HAP-1 (cell line): ENCODE measurements around the gene OSBP.

Source experiments
- DNase-seq, 2 experiments: peaks; one replicate each; pipeline ENCODE4 v3.0.0-alpha.2; 2016 to 2020; ENCODE audit warnings: low spot score in 2 of 2
- H3K27me3 ChIP-seq: fragments of 250-450 bp; sonication (Bioruptor Pico); 2 replicates; pipeline ENCODE4 v1.5.1; 2020; ENCODE audit warnings: low read depth, mild to moderate bottlenecking, moderate library complexity
- H3K36me3 ChIP-seq: fragments of 250-450 bp; sonication (Bioruptor Pico); replicated peaks from 2 replicates; pipeline ENCODE4 v1.5.1; 2020; ENCODE audit warnings: mild to moderate bottlenecking
- H3K4me1 ChIP-seq: fragments of 250-450 bp; sonication (Bioruptor Pico); 2 replicates; pipeline ENCODE4 v1.5.1; 2020; ENCODE audit warnings: mild to moderate bottlenecking
- H3K4me3 ChIP-seq: fragments of 250-450 bp; sonication (Bioruptor Pico); 2 replicates; pipeline ENCODE4 v1.5.1; 2020; ENCODE audit warnings: mild to moderate bottlenecking, moderate library complexity
- H3K9me3 ChIP-seq: fragments of 250-450 bp; sonication (Bioruptor Pico); 2 replicates; pipeline ENCODE4 v1.5.1; 2020; ENCODE audit warnings: mild to moderate bottlenecking, moderate library complexity
- in situ Hi-C: fragments of 300-500 bp; cut with MboI; formaldehyde crosslinking; loops from 3 replicates; pipeline ENCODE4 v1.14.3; 2020; ENCODE audit warnings: low sequenced_read_pairs, inconsistent platforms, mixed read lengths

The OSBP gene

GRCh38 chr11:59616396-59616982 lies 915 bp upstream of the OSBP start:
- Histone ChIP-seq H3K27me3 (no peaks in the 10 kb centered on the region), H3K36me3 (peaks cover 5% of the 10 kb centered on the region; the same call in 1 of the 2 replicates), H3K4me3 (peak overlapping the region; percentile 71), H3K9me3 (no peaks in the 10 kb centered on the region), H3K4me1 (peaks cover 14% of the 10 kb centered on the region)
- DNase-seq, result no peak
- in situ Hi-C loops, result no loop called here

- Histone ChIP-seq H3K36me3 (peaks cover 8% of the 10 kb centered on the region), H3K9me3 (no peaks in the 10 kb centered on the region), H3K4me3 (peak overlapping the region; percentile 71), H3K27me3 (no peaks in the 10 kb centered on the region), H3K4me1 (peaks cover 14% of the 10 kb centered on the region)
- peak in 1 of 2 experiments; percentile 38 for DNase-seq
- in situ Hi-C loops, result no loop called here
These were observed 396 bp downstream of the OSBP start for GRCh38 chr11:59615120-59615636.

GRCh38 chr11:59614277-59615119 lies 1.1 kb downstream of the OSBP start:
- H3K4me1 ChIP-seq, result peaks cover 14% of the 10 kb centered on the region
- DNase-seq, result no peak
- H3K9me3 ChIP-seq, result no peaks in the 10 kb centered on the region
- no peaks in the 10 kb centered on the region for H3K27me3 ChIP-seq
- H3K36me3 ChIP-seq, result peaks cover 15% of the 10 kb centered on the region
- in situ Hi-C loops, result no loop called here
- H3K4me3 ChIP-seq, result peak overlapping the region; percentile 71

GRCh38 chr11:59611570-59612565 lies 3.7 kb downstream of the OSBP start:
- in situ Hi-C loops, result no loop called here
- Histone ChIP-seq H3K27me3 (no peaks in the 10 kb centered on the region), H3K4me3 (no peak overlapping the region), H3K9me3 (no peaks in the 10 kb centered on the region), H3K36me3 (peaks cover 41% of the 10 kb centered on the region), H3K4me1 (peaks cover 14% of the 10 kb centered on the region)
- no peak for DNase-seq

- Histone ChIP-seq H3K27me3 (no peaks in the 10 kb centered on the region), H3K9me3 (no peaks in the 10 kb centered on the region), H3K4me1 (peaks cover 10% of the 10 kb centered on the region), H3K4me3 (no peak overlapping the region), H3K36me3 (peaks cover 57% of the 10 kb centered on the region)
- DNase-seq, result no peak
- in situ Hi-C loops, result no loop called here
These were observed 5.3 kb downstream of the OSBP start for GRCh38 chr11:59610289-59610688.

- peaks cover 65% of the 10 kb centered on the region for H3K36me3 ChIP-seq
- no peak for DNase-seq
- H3K9me3 ChIP-seq, result no peaks in the 10 kb centered on the region
- in situ Hi-C loops, result no loop called here
- H3K4me1 ChIP-seq, result no peaks in the 10 kb centered on the region; the same call in 1 of the 2 replicates
- H3K4me3 ChIP-seq, result no peak overlapping the region
- H3K27me3 ChIP-seq, result no peaks in the 10 kb centered on the region
These were observed 7.7 kb downstream of the OSBP start for GRCh38 chr11:59607703-59608454.

GRCh38 chr11:59602432-59602831 lies 13.1 kb downstream of the OSBP start:
- H3K4me3 ChIP-seq, result no peak overlapping the region
- no peaks in the 10 kb centered on the region for H3K9me3 ChIP-seq
- H3K27me3 ChIP-seq, result no peaks in the 10 kb centered on the region
- in situ Hi-C loops, result no loop called here
- H3K4me1 ChIP-seq, result no peaks in the 10 kb centered on the region
- DNase-seq, result no peak
- H3K36me3 ChIP-seq, result peaks cover 78% of the 10 kb centered on the region

GRCh38 chr11:59601788-59602187 lies 13.8 kb downstream of the OSBP start:
- no peaks in the 10 kb centered on the region for H3K9me3 ChIP-seq
- DNase-seq, result no peak
- in situ Hi-C loops, result no loop called here
- H3K27me3 ChIP-seq, result no peaks in the 10 kb centered on the region
- no peak overlapping the region for H3K4me3 ChIP-seq
- H3K4me1 ChIP-seq, result no peaks in the 10 kb centered on the region
- peaks cover 76% of the 10 kb centered on the region for H3K36me3 ChIP-seq

- no peaks in the 10 kb centered on the region for H3K27me3 ChIP-seq
- peaks cover 72% of the 10 kb centered on the region for H3K36me3 ChIP-seq
- H3K4me3 ChIP-seq, result no peak overlapping the region
- H3K4me1 ChIP-seq, result no peaks in the 10 kb centered on the region
- no peak for DNase-seq
- in situ Hi-C loops, result no loop called here
- no peaks in the 10 kb centered on the region for H3K9me3 ChIP-seq
These were observed 14.9 kb downstream of the OSBP start for GRCh38 chr11:59600636-59601035.

- no peak overlapping the region for H3K4me3 ChIP-seq
- no peak for DNase-seq
- no peaks in the 10 kb centered on the region for H3K9me3 ChIP-seq
- in situ Hi-C loops, result no loop called here
- H3K27me3 ChIP-seq, result no peaks in the 10 kb centered on the region
- no peaks in the 10 kb centered on the region for H3K4me1 ChIP-seq
- peaks cover 70% of the 10 kb centered on the region for H3K36me3 ChIP-seq
These were observed 15.3 kb downstream of the OSBP start for GRCh38 chr11:59600234-59600633.

- DNase-seq, result no peak
- Histone ChIP-seq H3K4me1 (no peaks in the 10 kb centered on the region), H3K9me3 (no peaks in the 10 kb centered on the region), H3K27me3 (no peaks in the 10 kb centered on the region), H3K36me3 (peaks cover 72% of the 10 kb centered on the region), H3K4me3 (no peak overlapping the region)
- in situ Hi-C loops, result no loop called here
These were observed 16.6 kb downstream of the OSBP start for GRCh38 chr11:59598961-59599360.

GRCh38 chr11:59584294-59584693 lies 31.3 kb downstream of the OSBP start:
- peaks cover 5% of the 10 kb centered on the region for H3K9me3 ChIP-seq
- no peaks in the 10 kb centered on the region for H3K27me3 ChIP-seq
- in situ Hi-C loops, result no loop called here
- H3K4me3 ChIP-seq, result no peak overlapping the region
- H3K4me1 ChIP-seq, result no peaks in the 10 kb centered on the region
- DNase-seq, result no peak
- H3K36me3 ChIP-seq, result peaks cover 52% of the 10 kb centered on the region

- DNase-seq, result no peak
- Histone ChIP-seq H3K9me3 (peaks cover 5% of the 10 kb centered on the region), H3K4me3 (no peak overlapping the region), H3K27me3 (no peaks in the 10 kb centered on the region), H3K4me1 (no peaks in the 10 kb centered on the region), H3K36me3 (peaks cover 63% of the 10 kb centered on the region)
- in situ Hi-C loops, result no loop called here
These were observed 33.6 kb downstream of the OSBP start for GRCh38 chr11:59582006-59582405.
